Upper lobe of right lung (tissue), 1 donor: Measurements from ENCODE around the gene ZNF718. TPM values are rescaled to one million over a fixed set of nuclear protein-coding genes. Genes with fewer than 3 reads are reported as not detected.
"Not testable (repeated sequence)": the region's sequence is repeated elsewhere in the genome, so short reads cannot be mapped to it uniquely, and the experiment has no call there.

Experiments used
- ATAC-seq: fragments of 200-7000 bp; cut with Tn5 transposase; one replicate; pipeline ENCODE4 v1.9.1; 2020; ENCODE audit warnings: mild to moderate bottlenecking, moderate library complexity
- DNase-seq: peaks from one replicate; pipeline ENCODE4 v3.0.0-alpha.2; 2020
- H3K27ac ChIP-seq: fragments of 200-600 bp; one replicate; pipeline ENCODE4 v1.8.0; 2022
- H3K27me3 ChIP-seq: fragments of 200-600 bp; one replicate; pipeline ENCODE4 v1.8.0; 2022; ENCODE audit warnings: mild to moderate bottlenecking
- H3K36me3 ChIP-seq: fragments of 200-600 bp; one replicate; pipeline ENCODE4 v1.8.0; 2022
- H3K4me1 ChIP-seq: fragments of 200-600 bp; one replicate; pipeline ENCODE4 v1.8.0; 2022
- H3K4me3 ChIP-seq: fragments of 200-600 bp; one replicate; pipeline ENCODE4 v1.8.0; 2022; ENCODE audit warnings: mild to moderate bottlenecking
- H3K9me3 ChIP-seq: fragments of 200-600 bp; one replicate; pipeline ENCODE4 v1.8.0; 2022
- CTCF ChIP-seq: fragments of 200-600 bp; IDR thresholded peaks from one replicate; pipeline ENCODE4 v1.8.0; 2022; ENCODE audit warnings: antibody characterized with exemption
- intact Hi-C: fragments of 100-400 bp; cut with DNase I; formaldehyde crosslinking; loops from one replicate; pipeline ENCODE4 v1.11.0; 2022
- long read RNA-seq: library from polyadenylated mRNA; unstranded; transcript quantifications from one replicate; pipeline ENCODE4 v2.0.0, GENCODE V29; 2021
- total RNA-seq: library from RNA; stranded (reverse); fragmentation: NEBNext Ultra II Directional; extraction: Animal tissue kit (Norgen Biotek cat#: 25700); gene quantifications from one replicate; pipeline ENCODE4 v1.2.1, GENCODE V29; 2021
- donor health status: DM: no; HTN: yes; CAD: no; lungs with severe emphysema.

Gene ZNF718
- total RNA-seq, result 9.1 TPM
- long read RNA-seq, partial matches to known transcripts, result 0 of 16 reads
- long read RNA-seq, other reads (novel, unspliced or antisense), result 13 of 16 reads

- Histone ChIP-seq H3K4me1 (peaks cover 16% of the 10 kb centered on the region), H3K4me3 (peak within 1 kb of the TSS; percentile 71), H3K27me3 (peaks cover 5% of the 10 kb centered on the region), H3K27ac (peak within 1 kb of the TSS; percentile 82), H3K36me3 (peaks cover 6% of the 10 kb centered on the region), H3K9me3 (no peaks in the 10 kb centered on the region)
- DNase-seq (peak; percentile 94), ATAC-seq (peak; percentile 99)
- intact Hi-C loops, result no loop called here
- no peak for TF ChIP-seq CTCF
These were observed at the start of gene ZNF718 for GRCh38 chr4:124275-125081. Gene ZNF718 (plus strand): TSS chr4:124501. CDS start chr4:124671, 170 bp downstream.

- Histone ChIP-seq H3K9me3 (peaks cover 98% of the 10 kb centered on the region), H3K4me1 (no peaks in the 10 kb centered on the region), H3K36me3 (peaks cover 14% of the 10 kb centered on the region), H3K27ac (no peak overlapping the region), H3K4me3 (no peak overlapping the region), H3K27me3 (no peaks in the 10 kb centered on the region)
- DNase-seq, result no peak
- TF ChIP-seq CTCF, result no peak
- intact Hi-C loops, result no loop called here
- ATAC-seq, result no peak
These were observed 38.4 kb upstream of the ZNF718 start for GRCh38 chr4:85951-86350.

GRCh38 chr4:86559-87324, 37.6 kb upstream of the ZNF718 start:
- peaks cover 98% of the 10 kb centered on the region for H3K9me3 ChIP-seq
- H3K27ac ChIP-seq, H3K4me1 ChIP-seq, H3K27me3 ChIP-seq, ATAC-seq, H3K4me3 ChIP-seq, intact Hi-C loops, DNase-seq: not testable (repeated sequence)
- peaks cover 14% of the 10 kb centered on the region for H3K36me3 ChIP-seq

- intact Hi-C loops, result no loop called here
- Histone ChIP-seq H3K27ac (no peak overlapping the region), H3K36me3 (no peaks in the 10 kb centered on the region), H3K4me1 (no peaks in the 10 kb centered on the region), H3K27me3 (no peaks in the 10 kb centered on the region), H3K9me3 (peaks cover 95% of the 10 kb centered on the region), H3K4me3 (no peak overlapping the region)
- DNase-seq (no peak), ATAC-seq (no peak)
- TF ChIP-seq CTCF, result no peak
These were observed 25.9 kb upstream of the ZNF718 start for GRCh38 chr4:98386-98785.

GRCh38 chr4:99863-100262, 24.4 kb upstream of the ZNF718 start:
- Histone ChIP-seq H3K9me3 (peaks cover 80% of the 10 kb centered on the region), H3K4me3 (no peak overlapping the region), H3K27me3 (no peaks in the 10 kb centered on the region), H3K4me1 (no peaks in the 10 kb centered on the region), H3K27ac (no peak overlapping the region), H3K36me3 (no peaks in the 10 kb centered on the region)
- ATAC-seq (no peak), DNase-seq (no peak)
- intact Hi-C loops, result no loop called here
- TF ChIP-seq CTCF, result no peak

GRCh38 chr4:107083-107443, 17.2 kb upstream of the ZNF718 start:
- Histone ChIP-seq H3K36me3 (no peaks in the 10 kb centered on the region), H3K9me3 (peaks cover 10% of the 10 kb centered on the region), H3K27ac (no peak overlapping the region), H3K27me3 (peaks cover 46% of the 10 kb centered on the region), H3K4me1 (no peaks in the 10 kb centered on the region), H3K4me3 (no peak overlapping the region)
- intact Hi-C loops, result no loop called here
- ATAC-seq, result no peak
- no peak for DNase-seq
- TF ChIP-seq CTCF, result no peak
